NCI-H526 (cell line): Measurements from ENCODE around the gene MTG2.

Source experiments
- DNase-seq, 2 experiments: peaks; one replicate each; lab custom pipeline; 2025; lab: John Stamatoyannopoulos, UW

Gene MTG2

GRCh38 chr20:62219992-62220665, 37.3 kb downstream of the MTG2 start, which contains the start of gene HRH3:
HRH3 (minus strand) TSS chr20:62220278; CDS start chr20:62219970, 308 bp downstream.
- peak in 1 of 2 experiments; percentile 83 for DNase-seq

- peak in 1 of 2 experiments; percentile 58 for DNase-seq
Observed at GRCh38 chr20:62220666-62221568, 38.1 kb downstream of the MTG2 start.

DNA sequence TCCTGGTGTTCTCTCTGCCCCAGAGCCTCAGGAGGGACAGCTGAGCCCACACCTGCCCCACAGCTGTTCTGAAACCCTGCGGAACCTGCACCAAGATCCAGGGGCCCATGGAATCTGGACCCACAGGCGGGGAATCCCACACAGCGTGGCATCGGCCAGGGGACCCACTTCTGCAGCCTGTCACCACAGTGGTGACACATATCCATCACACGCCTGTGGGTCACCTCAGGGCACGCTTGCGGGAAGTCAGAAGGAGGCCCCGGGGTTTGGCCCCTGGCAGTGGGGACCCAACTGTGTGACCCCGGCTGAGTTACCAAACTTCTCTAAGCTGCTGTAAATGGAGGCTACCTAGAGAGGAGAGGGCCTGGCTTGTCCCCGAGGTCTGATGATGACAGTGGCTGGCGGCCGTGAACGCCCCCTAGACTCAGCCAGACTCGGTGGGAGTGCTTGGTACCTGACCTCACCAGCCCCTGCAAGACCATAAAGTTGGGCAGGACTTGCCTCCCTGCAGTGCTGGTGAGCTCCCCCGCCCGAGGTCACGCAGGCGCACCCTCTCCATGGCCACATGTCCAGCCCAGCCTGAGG, 39.5 kb downstream of the MTG2 start:
- no peak for DNase-seq

GRCh38 chr20:62222972-62223371, 40.1 kb downstream of the MTG2 start:
- no peak for DNase-seq

DNA sequence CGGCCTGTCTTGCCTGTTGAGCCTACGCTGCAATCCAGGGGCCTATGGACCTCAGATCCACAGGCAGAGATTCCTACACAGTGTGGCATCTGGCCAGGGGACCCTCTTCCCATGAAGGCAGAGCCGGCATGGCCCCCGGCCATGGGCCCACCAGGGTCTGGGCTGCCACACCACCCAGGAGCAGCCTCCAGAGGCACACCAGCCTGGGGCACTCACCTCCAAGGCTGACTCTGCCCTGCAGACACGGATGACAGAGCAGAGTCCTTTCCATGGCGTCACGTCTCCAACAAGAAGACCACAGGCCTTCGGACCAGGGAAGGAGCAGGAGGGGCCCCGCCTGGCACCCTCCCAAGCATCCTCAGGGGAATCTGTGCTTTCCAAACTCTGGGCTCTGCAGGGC, 40.7 kb downstream of the MTG2 start:
- no peak for DNase-seq

- DNase-seq, result no peak
Observed at GRCh38 chr20:62224113-62224855, 41.5 kb downstream of the MTG2 start.

DNA sequence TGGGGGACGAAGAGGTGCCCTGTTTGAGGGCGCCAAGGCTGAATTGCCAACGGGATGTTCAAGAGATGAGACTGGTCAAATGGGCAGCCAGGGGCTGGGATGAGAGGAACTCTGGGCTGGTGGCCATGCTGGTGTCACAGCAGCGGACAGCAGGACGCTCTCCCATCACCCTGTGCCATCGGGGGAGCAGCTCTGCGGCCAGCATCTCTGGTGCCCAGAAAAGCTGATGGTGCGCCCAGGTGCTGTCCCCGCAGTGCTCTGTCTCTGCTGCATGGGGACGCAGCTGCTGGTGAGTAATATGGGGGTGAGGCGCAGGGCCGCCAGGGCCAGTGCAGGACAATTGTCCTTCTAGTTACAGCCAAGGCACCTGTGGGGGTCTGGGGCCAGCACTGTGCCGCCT, 42.2 kb downstream of the MTG2 start:
- DNase-seq, result no peak

GRCh38 chr20:62225820-62226635, 43.2 kb downstream of the MTG2 start:
- no peak for DNase-seq

DNA sequence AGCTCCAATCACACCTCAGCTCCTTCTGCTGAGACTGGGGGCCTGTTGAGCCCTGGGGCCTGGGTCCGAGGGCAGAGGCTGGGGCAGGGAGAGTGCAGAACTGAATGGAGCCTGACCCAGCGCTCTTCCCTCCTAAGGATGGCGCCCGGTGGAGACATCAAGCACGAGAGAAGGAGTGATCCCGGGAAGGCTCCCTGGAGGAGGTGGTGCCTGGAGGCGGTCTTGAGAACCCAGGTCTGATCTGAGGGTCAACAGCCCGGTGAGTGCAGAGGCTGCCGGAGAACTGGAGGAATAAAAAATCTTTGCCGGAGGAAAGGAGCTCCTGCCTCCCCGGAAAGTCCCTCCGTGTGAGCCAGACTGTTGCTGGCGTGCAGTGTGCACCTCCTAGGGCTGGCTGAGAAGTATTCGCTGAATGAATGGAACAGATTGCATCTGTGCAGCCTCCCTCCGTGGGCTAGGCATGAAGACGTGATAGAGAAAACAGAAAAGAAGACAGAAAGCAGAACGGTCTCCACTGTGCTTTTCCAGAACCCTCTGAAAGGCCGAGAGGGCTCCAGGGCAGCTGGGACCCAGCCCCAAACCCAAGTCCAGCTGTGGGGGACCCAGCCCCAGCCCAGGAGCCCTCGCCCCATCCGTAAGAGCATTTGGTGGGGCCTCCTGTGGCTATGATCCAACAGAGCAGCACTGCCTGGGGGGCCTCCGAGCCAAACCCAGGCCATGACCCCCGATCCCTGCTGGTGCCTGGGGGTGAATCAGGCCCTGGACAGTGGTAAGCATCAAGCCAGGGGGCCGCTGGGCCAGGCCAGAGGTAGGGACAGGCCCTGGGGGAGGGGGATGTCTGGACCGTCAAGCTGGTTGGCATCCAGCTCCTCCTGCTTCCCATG, 44.1 kb downstream of the MTG2 start:
- no peak for DNase-seq

DNA sequence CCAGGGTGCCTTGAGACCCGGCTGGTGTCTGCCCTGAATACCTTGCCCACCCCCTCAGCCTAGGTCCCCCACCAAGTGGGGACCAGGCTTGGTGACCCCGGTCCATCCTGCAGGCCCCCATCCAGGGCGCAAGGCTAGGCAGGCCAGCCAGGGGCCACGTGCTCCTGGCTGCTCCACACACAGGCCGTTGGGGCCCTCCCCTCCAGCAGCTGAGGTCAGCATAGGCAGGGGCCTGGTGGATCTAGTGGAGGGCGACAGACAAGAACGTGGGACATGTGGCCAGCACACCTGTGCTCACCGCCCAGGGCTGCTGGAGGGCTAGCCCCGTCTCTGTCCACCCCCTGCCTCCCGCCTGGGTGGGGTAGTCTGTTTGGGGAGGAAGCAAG, 44.8 kb downstream of the MTG2 start:
- no peak for DNase-seq

- DNase-seq, result peak in 1 of 2 experiments; percentile 58
Observed at GRCh38 chr20:62227977-62228958, 45.4 kb downstream of the MTG2 start.

DNA sequence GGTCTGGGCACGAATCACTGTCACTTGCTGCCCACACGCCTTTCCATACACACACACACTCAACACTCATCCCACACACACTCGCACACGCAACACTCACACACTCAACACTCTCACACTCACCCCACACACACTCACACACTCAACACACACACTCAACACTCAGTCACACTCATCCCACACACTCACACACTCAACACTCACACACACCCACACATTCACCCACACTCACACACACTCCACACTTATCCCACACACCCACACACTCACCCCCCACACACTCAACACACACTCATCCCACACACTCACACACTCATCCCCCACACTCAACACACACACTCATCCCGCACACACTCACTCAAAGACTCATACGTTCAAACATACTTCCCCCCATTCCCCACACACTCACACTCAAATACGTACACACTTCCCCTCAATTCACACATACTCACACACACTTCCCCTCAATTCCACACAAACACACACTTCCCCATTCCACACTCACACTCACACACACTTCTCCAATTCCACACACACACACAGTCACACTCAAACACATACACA, 46.2 kb downstream of the MTG2 start:
- DNase-seq, result no peak

DNA sequence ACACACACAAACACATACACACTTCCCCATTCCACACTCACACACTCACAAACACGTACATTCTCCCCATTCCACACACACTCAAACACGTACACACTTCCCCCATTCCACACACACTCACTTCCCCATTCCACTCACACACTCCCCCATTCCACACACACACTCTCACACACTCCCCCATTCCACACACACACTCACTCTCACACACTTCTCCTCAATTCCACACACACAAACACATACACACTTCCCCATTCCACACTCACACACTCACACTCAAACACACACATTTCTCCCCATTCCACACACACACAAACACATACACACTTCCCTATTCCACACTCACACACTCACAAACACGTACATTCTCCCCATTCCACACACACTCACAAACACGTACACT, 46.8 kb downstream of the MTG2 start:
- DNase-seq, result no peak

DNA sequence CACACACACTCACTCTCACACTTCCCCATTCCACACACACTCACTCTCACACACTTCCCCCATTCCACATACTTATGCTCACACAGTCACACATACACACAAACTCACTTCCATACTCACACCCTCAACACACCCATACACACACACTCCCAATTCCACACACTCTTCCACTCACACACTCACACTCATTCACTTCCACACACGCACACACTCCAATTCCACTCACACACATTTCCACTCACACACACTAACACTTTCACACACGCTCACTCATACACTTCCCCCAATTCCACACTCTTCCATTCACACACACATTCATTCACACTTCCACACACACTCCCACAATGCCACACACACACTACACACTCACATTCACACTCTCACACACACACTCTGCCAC, 47.4 kb downstream of the MTG2 start:
- DNase-seq, result no peak

GRCh38 chr20:62230696-62231095, 47.9 kb downstream of the MTG2 start:
- DNase-seq, result no peak

GRCh38 chr20:62231292-62231691, 48.5 kb downstream of the MTG2 start:
- DNase-seq, result no peak

- no peak for DNase-seq
Observed at GRCh38 chr20:62232194-62232593, 49.4 kb downstream of the MTG2 start.

- no peak for DNase-seq
Observed at GRCh38 chr20:62232770-62233645, 50.2 kb downstream of the MTG2 start.
